Endothelial cell of umbilical vein (primary cell): Measurements from ENCODE around the gene HOXB7. TPM values are rescaled to one million over a fixed set of nuclear protein-coding genes. Genes with fewer than 3 reads are reported as not detected.
A peak's percentile ranks its signal among the peaks of the same experiment; 100 is the strongest.

Experiments used
- BruUV-seq: library from RNA; stranded (reverse); fragments of 400-500 nt; replicated peaks from 2 replicates; lab custom pipeline; 2021; lab: Mats Ljungman, UMichigan
- CTCF ChIA-PET: fragments of 300-600, 350-600 bp; sonication (Branson Sonifier 250); formaldehyde crosslinking; loops from one replicate; lab custom pipeline; 2021; ENCODE audit warnings: antibody characterized with exemption, inconsistent platforms; lab: Charles Lee
- POLR2A ChIA-PET: fragments of 300-600, 350-600 bp; sonication (Branson Sonifier 250); formaldehyde crosslinking; loops from one replicate; lab custom pipeline; 2021; ENCODE audit warnings: antibody characterized with exemption, inconsistent platforms; lab: Charles Lee
- DNase-seq: peaks from one replicate; pipeline ENCODE4 v3.0.0-alpha.2; 2011; ENCODE audit warnings: low read depth, low spot score
- FAIRE-seq: peaks from 2 replicates; lab custom pipeline; 2011; peaks lifted over from hg19 to GRCh38; lab: Jason Lieb, UNC
- H2AFZ ChIP-seq: 2 replicates; pipeline ENCODE4 v1.6.0; 2012; ENCODE audit warnings: low read depth, low read length, control low read depth, inconsistent platforms
- H3K27ac ChIP-seq: 2 replicates; pipeline ENCODE4 v1.5.1; 2011; ENCODE audit warnings: low read depth, mild to moderate bottlenecking, control low read depth, low read length, moderate library complexity; ENCODE audit not compliant: insufficient read depth
- H3K27me3 ChIP-seq, 2 experiments: 2 replicates each; pipeline versions ENCODE4 v1.6.0 to v1.6.1; 2011; ENCODE audit warnings: low read length in 2 of 2, mixed read lengths in 1 of 2; ENCODE audit not compliant: control insufficient read depth in 2 of 2, insufficient read depth in 2 of 2
- H3K36me3 ChIP-seq, 2 experiments: 2 replicates in 1 of 2; 3 replicates in 1 of 2; pipeline ENCODE4 v1.5.1; 2011; ENCODE audit warnings: low read length in 2 of 2, mild to moderate bottlenecking in 1 of 2, moderate library complexity in 1 of 2; ENCODE audit not compliant: control insufficient read depth in 2 of 2, insufficient read depth in 2 of 2; ENCODE audit errors: extremely low read depth in 1 of 2
- H3K4me1 ChIP-seq: 3 replicates; pipeline ENCODE4 v1.5.1; 2011; ENCODE audit warnings: mild to moderate bottlenecking, low read length; ENCODE audit not compliant: control insufficient read depth, insufficient read depth; ENCODE audit errors: extremely low read depth
- H3K4me2 ChIP-seq: 2 replicates; pipeline ENCODE4 v1.6.1; 2011; ENCODE audit warnings: low read length, control low read depth, mixed read lengths; ENCODE audit not compliant: insufficient read depth
- H3K4me3 ChIP-seq, 3 experiments: fragments of 200-600 bp in 1 of 3; sonication (generic), shearing (Covaris generic) in 1 of 3; replicated peaks in 1 of 3; 2 replicates each; pipeline ENCODE4 v1.5.1; 2011 to 2016; ENCODE audit warnings: control low read depth in 3 of 3, low read length in 3 of 3, mild to moderate bottlenecking in 2 of 3, inconsistent platforms in 1 of 3, low read depth in 1 of 3, moderate library complexity in 1 of 3; ENCODE audit not compliant: insufficient read depth in 1 of 3
- H3K79me2 ChIP-seq: 2 replicates; pipeline ENCODE4 v1.6.0; 2012; ENCODE audit warnings: low read length, inconsistent platforms; ENCODE audit not compliant: control insufficient read depth, insufficient read depth
- H3K9ac ChIP-seq: replicated peaks from 2 replicates; pipeline ENCODE3; 2011; ENCODE audit warnings: low read length, control low read depth; ENCODE audit not compliant: insufficient read depth; ENCODE audit errors: extremely low read depth
- H3K9me1 ChIP-seq: replicated peaks from 3 replicates; pipeline ENCODE4 v1.6.0; 2011; ENCODE audit warnings: mild to moderate bottlenecking, low read length; ENCODE audit not compliant: control insufficient read depth, insufficient read depth; ENCODE audit errors: extremely low read depth
- H3K9me3 ChIP-seq: replicated peaks from 2 replicates; pipeline ENCODE4 v1.5.1; 2012; ENCODE audit warnings: low read length, inconsistent platforms; ENCODE audit not compliant: control insufficient read depth, insufficient read depth
- H4K20me1 ChIP-seq: replicated peaks from 2 replicates; pipeline ENCODE3; 2011; ENCODE audit warnings: mild to moderate bottlenecking, low read length; ENCODE audit not compliant: control insufficient read depth, insufficient read depth; ENCODE audit errors: extremely low read depth
- EZH2 ChIP-seq: IDR thresholded peaks from 2 replicates; pipeline ENCODE4 v1.6.1; 2012; ENCODE audit warnings: borderline replicate concordance, low read depth, mild to moderate bottlenecking, moderate library complexity, low read length, inconsistent platforms; ENCODE audit not compliant: severe bottlenecking
- FOS ChIP-seq: IDR thresholded peaks from 2 replicates; pipeline ENCODE4 v1.6.1; 2011; ENCODE audit warnings: mild to moderate bottlenecking, low read length, moderate library complexity, borderline replicate concordance; ENCODE audit not compliant: insufficient read depth
- GATA2 ChIP-seq: IDR thresholded peaks from 2 replicates; pipeline ENCODE4 v1.7.0; 2011; ENCODE audit warnings: low read depth, mild to moderate bottlenecking, moderate library complexity, mixed read lengths, low read length; ENCODE audit not compliant: insufficient read length, insufficient read depth
- JUN ChIP-seq: IDR thresholded peaks from 2 replicates; pipeline ENCODE4 v1.6.1; 2011; ENCODE audit warnings: borderline replicate concordance, low read depth; ENCODE audit not compliant: insufficient read length, insufficient read depth
- MYC ChIP-seq: IDR thresholded peaks from one replicate; pipeline ENCODE4 v1.6.1; 2011; ENCODE audit warnings: mild to moderate bottlenecking, low read depth, low read length
- POLR2A ChIP-seq: IDR thresholded peaks from 2 replicates; pipeline ENCODE4 v1.6.1; 2012; ENCODE audit warnings: low read depth, mild to moderate bottlenecking, control low read depth, low read length
- POLR2AphosphoS5 ChIP-seq: IDR thresholded peaks from 2 replicates; pipeline ENCODE4 v1.6.1; 2012; ENCODE audit warnings: low read depth, mild to moderate bottlenecking, control low read depth, low read length, moderate library complexity; ENCODE audit not compliant: insufficient read depth
- dilution Hi-C: fragments of 300-500 bp; cut with MboI; formaldehyde crosslinking; loops from one replicate; pipeline ENCODE4 v1.15.0; 2019; ENCODE audit warnings: low sequenced_read_pairs; ENCODE audit not compliant: extremely low pct_ligation_motif_present
- intact Hi-C: fragments of 100-400 bp; cut with micrococcal nuclease; formaldehyde crosslinking; loops from one replicate; pipeline ENCODE4 v1.10.0; 2022
- polyA plus RNA-seq, 4 experiments: library from polyadenylated mRNA; depleted of rRNA in 3 of 4; stranded (reverse) in 3 of 4; unstranded in 1 of 4; fragments of >200 nt; gene quantifications; 2 replicates each; pipeline versions ENCODE4 v1.2.1 to v1.2.3, GENCODE V29; 2011 to 2012; ENCODE audit warnings: missing spikeins in 1 of 4
- total RNA-seq: library from RNA; stranded (reverse); gene quantifications from 2 replicates; pipeline ENCODE4 v1.2.3, GENCODE V29; 2021
- TF ChIP-seq, protein P1 (sequence below), 2 donors: IDR thresholded peaks; 1 replicate in 1 of 2; 2 replicates in 1 of 2; pipeline ENCODE4 v1.5.1; 2011; ENCODE audit warnings: low read length in 2 of 2, mild to moderate bottlenecking in 2 of 2, moderate library complexity in 2 of 2, control low read depth in 1 of 2, inconsistent platforms in 1 of 2, low read depth in 1 of 2; ENCODE audit not compliant: insufficient read depth in 1 of 2; ENCODE audit errors: extremely low read depth in 1 of 2
- TF ChIP-seq, protein P2 (sequence below): IDR thresholded peaks from 2 replicates; pipeline ENCODE4 v1.6.1; 2011; ENCODE audit not compliant: insufficient read depth, insufficient read length

HOXB7 gene
- total and polyA plus RNA-seq, 2 donors (not counting 3 experiments of a cell fraction or from before 2014, with no cell fraction given): 23.5 to 24.5 TPM

DNA sequence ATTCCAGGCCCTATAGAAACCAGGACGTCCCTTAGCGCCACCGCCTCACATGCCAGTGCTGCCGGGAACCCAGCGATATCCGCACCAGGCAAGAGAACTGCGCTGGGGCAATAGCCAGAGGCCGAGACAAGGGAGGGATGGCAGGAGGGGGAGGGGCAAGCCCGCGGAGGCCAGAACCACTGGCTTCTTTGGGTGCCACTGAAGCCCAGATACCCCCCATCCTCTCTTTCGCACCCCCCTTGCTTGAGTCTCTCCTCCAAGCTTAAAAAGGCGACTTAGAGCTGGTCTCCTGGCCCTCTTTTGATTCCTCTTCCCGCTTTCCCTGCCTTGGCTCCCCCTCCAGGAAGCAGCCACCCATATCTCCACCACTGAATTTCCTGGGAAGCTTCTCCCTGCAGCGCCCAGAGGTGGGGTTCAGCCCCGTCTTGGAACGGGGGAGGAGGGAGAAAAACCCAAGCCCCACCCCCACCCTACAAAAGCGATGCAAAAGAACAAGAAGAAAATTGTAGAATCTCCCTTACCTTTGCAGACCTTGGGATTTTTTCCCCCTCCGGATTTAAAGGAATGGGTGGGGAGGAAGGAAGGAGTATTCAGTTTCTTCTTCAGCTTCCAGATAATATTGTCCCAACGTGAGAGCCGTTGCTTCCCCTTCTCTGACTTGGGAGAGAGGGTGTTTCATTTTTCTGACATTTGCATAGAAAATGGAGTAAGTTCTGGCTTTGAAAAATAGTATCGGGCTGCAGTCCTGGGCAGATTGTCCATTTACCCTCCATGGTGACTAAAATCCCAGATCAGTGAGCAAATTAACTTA lies 6.7 kb downstream of the HOXB7 start:
- intact Hi-C loops (loop anchor here (1.0 kb wide), 1 partner anchor 8 kb away; no protein-coding TSS in a partner anchor), dilution Hi-C loops (no loop called here)
- peak overlapping the region; percentile 54 for H3K27ac ChIP-seq
- no peaks in the 10 kb centered on the region for H3K27me3 ChIP-seq
- no peaks in the 10 kb centered on the region for H3K9me1 ChIP-seq
- H3K4me2 ChIP-seq: peak overlapping the region; percentile 95
- H2AFZ ChIP-seq: peak overlapping the region; percentile 56
- POLR2A ChIA-PET: interaction anchor here (1.0 kb wide), 1 partner anchor 10 kb away, joined by 7 read pairs; the partner anchor contains the start of gene HOXB8
- peaks cover 23% of the 10 kb centered on the region for H3K4me1 ChIP-seq
- peak; percentile 65 for DNase-seq
- H4K20me1 ChIP-seq: no peaks in the 10 kb centered on the region
- H3K9ac ChIP-seq: peak overlapping the region; percentile 87
- peak overlapping the region; percentile 47 to 97 (median 86) for H3K4me3 ChIP-seq
- no peak for TF ChIP-seq EZH2
- peak; percentile 63 for TF ChIP-seq POLR2AphosphoS5
- H3K36me3 ChIP-seq: no peaks in the 10 kb centered on the region
- H3K9me3 ChIP-seq: no peaks in the 10 kb centered on the region
- BruUV-seq: TSS peak; percentile 17
- CTCF ChIA-PET: interaction anchor here (2.0 kb wide), 1 partner anchor 579 kb away, joined by 4 read pairs; no protein-coding TSS in a partner anchor
- FAIRE-seq: peak; percentile 96
- H3K79me2 ChIP-seq: peaks cover 57% of the 10 kb centered on the region

DNA sequence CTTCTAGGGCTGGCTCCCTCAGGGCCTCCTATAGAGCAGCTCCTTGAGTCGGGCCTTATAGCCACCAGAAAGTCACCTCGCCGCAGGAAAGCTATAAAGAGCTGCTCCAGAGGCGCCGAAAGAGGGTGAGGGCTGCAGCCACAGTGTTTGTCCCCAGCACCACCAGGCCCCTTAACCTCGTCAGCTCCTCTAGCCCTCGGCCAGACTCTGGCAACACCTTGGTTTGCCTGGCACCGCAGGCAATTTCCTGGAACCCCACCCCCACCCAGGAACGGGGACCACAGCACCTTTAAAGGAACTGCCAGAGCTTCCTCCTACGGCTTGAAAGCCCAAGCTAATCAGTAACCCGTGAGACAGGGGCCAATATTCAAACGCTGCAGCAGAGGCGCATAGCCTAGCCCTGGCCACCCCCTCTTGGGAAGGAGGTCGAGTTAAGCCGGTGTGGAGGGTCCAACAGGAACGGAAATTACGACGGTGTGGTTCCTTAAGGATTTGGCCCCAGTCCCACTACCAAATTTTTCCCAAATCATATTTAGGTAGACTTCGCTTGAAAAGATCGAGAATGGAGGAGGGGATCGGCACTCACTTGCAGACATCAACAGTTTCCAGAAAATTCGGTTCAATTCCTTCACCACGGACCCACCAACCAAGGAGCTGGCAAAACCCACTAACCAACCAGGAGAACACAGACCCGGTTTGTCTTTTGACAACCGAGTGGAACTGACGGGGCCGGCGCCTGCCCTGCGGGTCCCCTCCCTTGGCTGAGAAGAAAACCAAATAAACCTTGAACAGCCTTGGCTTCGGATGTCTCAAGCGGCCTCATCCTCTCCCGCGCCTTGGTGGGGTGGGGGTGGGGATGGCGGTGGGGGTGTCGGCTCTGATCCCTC lies 9.0 kb downstream of the HOXB7 start:
- intact Hi-C loops: no loop called here

More for the DNA sequence above, 9.0 kb downstream of the HOXB7 start:
- no peaks in the 10 kb centered on the region for H3K9me1 ChIP-seq
- dilution Hi-C loops: no loop called here
- no peak overlapping the region for H2AFZ ChIP-seq
- POLR2A ChIA-PET: no interaction called here
- peaks cover 80% of the 10 kb centered on the region for H3K79me2 ChIP-seq
- H3K4me1 ChIP-seq: peaks cover 39% of the 10 kb centered on the region
- CTCF ChIA-PET: interaction anchor here (0.6 to 1.5 kb wide), 6 partner anchors 8 to 342 kb away, joined by 3 read pairs; no protein-coding TSS in a partner anchor
- H3K4me3 ChIP-seq: peak overlapping the region in 2 of 3 experiments; percentile 27 to 47
- no peak for FAIRE-seq
- peak overlapping the region; percentile 68 for H3K4me2 ChIP-seq
- H4K20me1 ChIP-seq: no peaks in the 10 kb centered on the region
- no peak overlapping the region for H3K27ac ChIP-seq
- BruUV-seq: no TSS peak
- no peak overlapping the region for H3K9ac ChIP-seq
- H3K36me3 ChIP-seq: no peaks in the 10 kb centered on the region
- TF ChIP-seq, protein P1, sequence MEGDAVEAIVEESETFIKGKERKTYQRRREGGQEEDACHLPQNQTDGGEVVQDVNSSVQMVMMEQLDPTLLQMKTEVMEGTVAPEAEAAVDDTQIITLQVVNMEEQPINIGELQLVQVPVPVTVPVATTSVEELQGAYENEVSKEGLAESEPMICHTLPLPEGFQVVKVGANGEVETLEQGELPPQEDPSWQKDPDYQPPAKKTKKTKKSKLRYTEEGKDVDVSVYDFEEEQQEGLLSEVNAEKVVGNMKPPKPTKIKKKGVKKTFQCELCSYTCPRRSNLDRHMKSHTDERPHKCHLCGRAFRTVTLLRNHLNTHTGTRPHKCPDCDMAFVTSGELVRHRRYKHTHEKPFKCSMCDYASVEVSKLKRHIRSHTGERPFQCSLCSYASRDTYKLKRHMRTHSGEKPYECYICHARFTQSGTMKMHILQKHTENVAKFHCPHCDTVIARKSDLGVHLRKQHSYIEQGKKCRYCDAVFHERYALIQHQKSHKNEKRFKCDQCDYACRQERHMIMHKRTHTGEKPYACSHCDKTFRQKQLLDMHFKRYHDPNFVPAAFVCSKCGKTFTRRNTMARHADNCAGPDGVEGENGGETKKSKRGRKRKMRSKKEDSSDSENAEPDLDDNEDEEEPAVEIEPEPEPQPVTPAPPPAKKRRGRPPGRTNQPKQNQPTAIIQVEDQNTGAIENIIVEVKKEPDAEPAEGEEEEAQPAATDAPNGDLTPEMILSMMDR (IDR thresholded peaks at IDR 0.05; ENCODE audit: extremely low read depth in 1 of 2, insufficient read depth in 1 of 2, low read depth in 1 of 2, low read length in 2 of 2): no peak
- no peak for TF ChIP-seq EZH2
- no peak for TF ChIP-seq FOS
- no peak for TF ChIP-seq POLR2AphosphoS5
- no peak for TF ChIP-seq GATA2
- no peak for TF ChIP-seq JUN
- TF ChIP-seq POLR2A: no peak
- TF ChIP-seq, protein P2, sequence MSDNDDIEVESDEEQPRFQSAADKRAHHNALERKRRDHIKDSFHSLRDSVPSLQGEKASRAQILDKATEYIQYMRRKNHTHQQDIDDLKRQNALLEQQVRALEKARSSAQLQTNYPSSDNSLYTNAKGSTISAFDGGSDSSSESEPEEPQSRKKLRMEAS: no peak
- no peak for TF ChIP-seq MYC
- H3K9me3 ChIP-seq: no peaks in the 10 kb centered on the region
- H3K27me3 ChIP-seq: no peaks in the 10 kb centered on the region
- DNase-seq: no peak
